ENCODE data around the gene MAP2K6. TPM values are rescaled to one million over a fixed set of nuclear protein-coding genes. Genes with fewer than 3 reads are reported as not detected.
A peak's percentile ranks its signal among the peaks of the same experiment; 100 is the strongest.

MAP2K6 gene
- total and polyA plus RNA-seq, 7 experiments from 2014 or later = 7.6 to 21.4 (median 18.3) TPM

DNA sequence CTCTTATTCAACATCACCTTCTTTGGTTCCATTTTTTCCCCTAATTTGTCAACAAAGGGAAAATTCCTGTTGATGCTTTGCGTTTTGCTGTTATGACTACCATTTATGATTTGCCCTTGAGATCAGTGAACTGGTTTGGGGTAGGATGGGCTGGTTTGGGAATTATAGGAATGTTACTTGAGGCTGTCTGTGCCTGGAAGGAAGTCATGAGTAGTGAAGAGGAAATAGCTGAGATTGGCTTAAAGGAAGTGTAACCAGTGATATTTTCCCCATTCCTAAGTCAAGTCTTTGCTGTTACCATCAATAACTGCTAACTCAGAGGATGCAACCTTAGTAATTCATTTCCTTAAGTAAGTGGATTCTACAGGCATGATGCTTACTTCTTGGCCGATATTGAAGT lies 179.2 kb downstream of the MAP2K6 start:
- DNase-seq (no peak), ATAC-seq (no peak)
- H3K27ac ChIP-seq (ENCODE audit: low read depth, low read length) = no peak overlapping the region
- H3K9me3 ChIP-seq (ENCODE audit: control insufficient read depth in 2 of 3, low read length in 3 of 3) = no peaks in the 10 kb centered on the region
- intact Hi-C loops (cut with micrococcal nuclease) = no loop called here
- Mint-ChIP-seq H3K9me3 (no peaks in the 10 kb centered on the region), H3K36me3 (no peaks in the 10 kb centered on the region), H3K4me3 (no peak overlapping the region), H3K27me3 (peaks cover 0 to 20% (median 8%) of the 10 kb centered on the region in 5 donors), H3K27ac (no peak overlapping the region), H3K4me1 (no peaks in the 10 kb centered on the region)
- ChIA-PET POLR2A (no interaction called here), CTCF (no interaction called here)
- peaks cover 0 to 3% of the 10 kb centered on the region in 2 donors for H3K27me3 ChIP-seq (ENCODE audit: control insufficient read depth in 2 of 2, insufficient read depth in 2 of 2, low read length in 2 of 2)
- no peaks in the 10 kb centered on the region for H3K4me1 ChIP-seq (ENCODE audit: control insufficient read depth in 2 of 2, insufficient read depth in 2 of 2, low read length in 2 of 2)
- H3K36me3 ChIP-seq (ENCODE audit: control insufficient read depth in 2 of 3, insufficient read depth in 3 of 3, low read length in 3 of 3) = no peaks in the 10 kb centered on the region
- no peak overlapping the region for H3K4me3 ChIP-seq (ENCODE audit: low read length)

DNA sequence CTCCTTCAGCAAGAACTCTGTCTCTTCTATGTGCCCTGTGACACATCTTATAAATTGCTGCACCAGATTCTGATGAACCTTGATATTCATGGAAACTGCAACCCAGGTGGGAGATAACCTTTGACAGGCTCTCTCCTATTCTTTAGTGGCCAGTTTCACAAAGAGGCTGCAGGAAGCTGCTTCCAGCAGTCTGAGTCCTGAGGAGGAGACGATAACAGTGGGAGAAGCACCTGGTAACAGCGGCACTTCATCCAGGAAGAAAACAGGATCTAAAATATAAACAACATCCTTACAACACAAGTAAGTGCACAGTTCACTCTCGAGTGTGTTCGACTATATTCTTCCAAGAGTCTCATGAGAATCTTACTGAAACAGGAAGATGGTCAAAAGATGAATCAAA lies 180.1 kb downstream of the MAP2K6 start:
- intact Hi-C loops (cut with micrococcal nuclease) = no loop called here
- ChIA-PET CTCF (no interaction called here), POLR2A (no interaction called here)
- Mint-ChIP-seq H3K9me3 (no peaks in the 10 kb centered on the region), H3K4me1 (no peaks in the 10 kb centered on the region), H3K27ac (no peak overlapping the region), H3K4me3 (no peak overlapping the region), H3K27me3 (peaks cover 0 to 20% (median 8%) of the 10 kb centered on the region in 5 donors), H3K36me3 (no peaks in the 10 kb centered on the region)
- no peak for ATAC-seq
- Histone ChIP-seq H3K4me1 (ENCODE audit: control insufficient read depth in 2 of 2, insufficient read depth in 2 of 2, low read length in 2 of 2) (no peaks in the 10 kb centered on the region), H3K27me3 (ENCODE audit: control insufficient read depth in 2 of 2, insufficient read depth in 2 of 2, low read length in 2 of 2) (peaks cover 0 to 3% of the 10 kb centered on the region in 2 donors), H3K9me3 (ENCODE audit: control insufficient read depth in 2 of 3, low read length in 3 of 3) (no peaks in the 10 kb centered on the region), H3K27ac (ENCODE audit: low read depth, low read length) (no peak overlapping the region), H3K4me3 (ENCODE audit: low read length) (no peak overlapping the region), H3K36me3 (ENCODE audit: control insufficient read depth in 2 of 3, insufficient read depth in 3 of 3, low read length in 3 of 3) (no peaks in the 10 kb centered on the region)
- no peak for DNase-seq

DNA sequence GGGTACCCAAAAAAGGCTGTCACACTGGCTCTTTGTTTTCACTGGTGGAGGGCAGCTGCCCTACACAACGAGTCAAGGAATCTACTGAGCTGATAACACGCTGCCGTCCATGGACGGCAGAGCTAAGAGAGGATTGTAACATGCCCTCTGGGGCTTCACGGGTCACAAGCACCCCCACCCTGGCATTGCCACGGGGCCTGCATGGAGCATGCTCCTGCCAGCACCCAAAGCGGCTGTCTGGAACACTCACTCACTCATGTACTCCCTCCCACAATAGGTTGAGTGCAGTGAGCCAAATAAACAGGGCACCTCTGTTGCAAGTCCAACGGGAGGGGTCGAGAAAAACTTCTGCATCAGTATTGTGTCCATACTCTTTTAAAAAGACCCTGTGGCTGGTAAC lies 181.6 kb downstream of the MAP2K6 start:
- Mint-ChIP-seq H3K27me3 (peaks cover 0 to 20% (median 8%) of the 10 kb centered on the region in 5 donors), H3K27ac (no peak overlapping the region), H3K9me3 (no peaks in the 10 kb centered on the region), H3K4me1 (no peaks in the 10 kb centered on the region), H3K4me3 (no peak overlapping the region), H3K36me3 (no peaks in the 10 kb centered on the region)
- ChIA-PET POLR2A (no interaction called here), CTCF (no interaction called here)
- ATAC-seq = no peak
- no peaks in the 10 kb centered on the region for H3K4me1 ChIP-seq (ENCODE audit: control insufficient read depth in 2 of 2, insufficient read depth in 2 of 2, low read length in 2 of 2)
- intact Hi-C loops (cut with micrococcal nuclease) = no loop called here
- no peak for DNase-seq
- H3K4me3 ChIP-seq (ENCODE audit: low read length) = no peak overlapping the region
- no peaks in the 10 kb centered on the region for H3K9me3 ChIP-seq (ENCODE audit: control insufficient read depth in 2 of 3, low read length in 3 of 3)
- peaks cover 0 to 3% of the 10 kb centered on the region in 2 donors for H3K27me3 ChIP-seq (ENCODE audit: control insufficient read depth in 2 of 2, insufficient read depth in 2 of 2, low read length in 2 of 2)
- H3K36me3 ChIP-seq (ENCODE audit: control insufficient read depth in 2 of 3, insufficient read depth in 3 of 3, low read length in 3 of 3) = no peaks in the 10 kb centered on the region
- no peak overlapping the region for H3K27ac ChIP-seq (ENCODE audit: low read depth, low read length)

DNA sequence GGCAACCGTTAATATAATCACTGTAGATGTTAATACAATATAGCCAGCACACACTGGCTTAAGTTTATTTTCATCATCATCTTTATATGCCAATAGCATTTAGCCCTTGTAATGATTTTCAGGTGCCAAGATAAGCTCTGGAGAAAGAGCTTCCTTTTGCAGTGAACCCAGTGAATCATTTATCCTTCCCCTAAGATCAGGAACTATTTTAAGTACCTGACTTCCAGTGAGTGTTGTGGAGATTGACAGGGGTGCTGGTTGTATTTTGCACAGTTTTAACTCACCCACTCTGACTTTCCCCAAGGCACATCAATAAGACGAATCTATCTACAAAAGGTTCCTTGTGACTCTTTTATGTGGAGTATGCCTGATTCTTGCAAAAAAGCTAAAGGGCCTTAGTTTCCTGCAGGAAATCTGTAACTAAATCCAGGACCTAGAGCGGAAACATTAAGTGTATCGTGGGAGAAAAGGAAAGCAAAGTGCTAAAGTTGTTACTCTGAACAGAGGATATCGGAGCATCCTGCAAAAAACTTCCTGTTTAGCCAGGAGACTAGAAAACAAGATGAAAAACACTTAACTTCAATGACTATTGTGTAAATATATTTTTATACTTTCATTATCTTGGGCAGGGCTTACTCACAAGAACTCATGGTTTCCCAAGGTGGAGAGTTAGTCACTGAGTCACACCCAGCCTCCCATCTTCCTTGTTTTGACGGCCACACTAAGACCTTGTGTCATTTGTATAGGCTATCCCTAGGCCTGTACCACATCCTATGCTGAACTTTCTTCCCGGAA lies 183.6 kb downstream of the MAP2K6 start:
- DNase-seq = no peak
- Histone ChIP-seq H3K4me3 (ENCODE audit: low read length) (no peak overlapping the region), H3K27ac (ENCODE audit: low read depth, low read length) (no peak overlapping the region), H3K9me3 (ENCODE audit: control insufficient read depth in 2 of 3, low read length in 3 of 3) (no peaks in the 10 kb centered on the region), H3K4me1 (ENCODE audit: control insufficient read depth in 2 of 2, insufficient read depth in 2 of 2, low read length in 2 of 2) (peaks cover 0 to 6% of the 10 kb centered on the region in 2 donors), H3K36me3 (ENCODE audit: control insufficient read depth in 2 of 3, insufficient read depth in 3 of 3, low read length in 3 of 3) (no peaks in the 10 kb centered on the region), H3K27me3 (ENCODE audit: control insufficient read depth in 2 of 2, insufficient read depth in 2 of 2, low read length in 2 of 2) (peaks cover 0 to 3% of the 10 kb centered on the region in 2 donors)
- H3K27ac Mint-ChIP-seq = no peak overlapping the region
- H3K4me1 Mint-ChIP-seq = peaks cover 5 to 10% (median 9%) of the 10 kb centered on the region in 7 donors
- H3K27me3 Mint-ChIP-seq = peaks cover 0 to 14% (median 4%) of the 10 kb centered on the region in 5 donors
- ChIA-PET POLR2A (no interaction called here), CTCF (no interaction called here)
- H3K9me3 Mint-ChIP-seq = no peaks in the 10 kb centered on the region
- intact Hi-C loops (cut with micrococcal nuclease) = no loop called here
- H3K4me3 Mint-ChIP-seq = no peak overlapping the region
- no peak for ATAC-seq
- H3K36me3 Mint-ChIP-seq = no peaks in the 10 kb centered on the region

DNA sequence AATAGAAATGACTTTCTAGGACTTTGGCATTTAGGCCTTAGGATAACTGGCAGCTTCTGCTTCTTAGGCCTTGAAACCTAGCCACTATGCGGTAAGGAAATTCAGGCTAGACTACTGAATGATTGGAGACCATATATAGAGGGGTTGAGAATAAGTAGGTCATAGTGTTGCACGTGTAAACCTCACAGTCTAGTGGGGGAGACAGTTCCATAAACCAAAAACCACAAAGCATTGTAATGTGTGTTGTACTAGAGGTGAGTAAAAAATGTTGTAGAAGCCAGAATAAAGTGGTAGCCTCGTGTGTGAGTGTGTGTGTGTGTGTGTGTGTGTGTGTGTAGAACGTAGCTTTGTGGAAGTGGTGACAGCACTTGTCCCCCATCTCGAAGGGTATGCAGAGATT lies 188.5 kb downstream of the MAP2K6 start:
- ChIA-PET CTCF (interaction anchor here (1.1 kb wide), 1 partner anchor 81 kb away, joined by 3 read pairs; no protein-coding TSS in a partner anchor), POLR2A (no interaction called here)
- ATAC-seq = peak; percentile 57

More for the DNA sequence above, 188.5 kb downstream of the MAP2K6 start:
- Histone ChIP-seq H3K27ac (ENCODE audit: low read depth, low read length) (no peak overlapping the region), H3K27me3 (ENCODE audit: control insufficient read depth in 2 of 2, insufficient read depth in 2 of 2, low read length in 2 of 2) (no peaks in the 10 kb centered on the region), H3K4me3 (ENCODE audit: low read length) (no peak overlapping the region), H3K36me3 (ENCODE audit: control insufficient read depth in 2 of 3, insufficient read depth in 3 of 3, low read length in 3 of 3) (no peaks in the 10 kb centered on the region), H3K4me1 (ENCODE audit: control insufficient read depth in 2 of 2, insufficient read depth in 2 of 2, low read length in 2 of 2) (peaks cover 0 to 6% of the 10 kb centered on the region in 2 donors), H3K9me3 (ENCODE audit: control insufficient read depth in 2 of 3, low read length in 3 of 3) (no peaks in the 10 kb centered on the region)
- H3K27me3 Mint-ChIP-seq = peaks cover 0 to 18% (median 7%) of the 10 kb centered on the region in 5 donors
- intact Hi-C loops (cut with micrococcal nuclease) = loop anchor here in 1 of 2 donors (10.0 kb wide), 1 partner anchor 952 kb away; no protein-coding TSS in a partner anchor
- no peaks in the 10 kb centered on the region for H3K9me3 Mint-ChIP-seq
- peak overlapping the region in 3 of 9 donors; percentile 8 to 33 (median 20) for H3K27ac Mint-ChIP-seq
- no peak for DNase-seq
- H3K4me3 Mint-ChIP-seq = peak overlapping the region in 1 of 10 donors; percentile 26
- H3K4me1 Mint-ChIP-seq = peaks cover 8 to 22% (median 12%) of the 10 kb centered on the region in 7 donors
- H3K36me3 Mint-ChIP-seq = peaks cover 0 to 4% (median 0%) of the 10 kb centered on the region in 5 donors

Other genes with a start within 250 kb of the MAP2K6 start
- gene ABCA10, start 185.9 kb upstream of the MAP2K6 start, total RNA-seq = 1 to 10 TPM in 3 of 5 experiments, under 1 TPM in 2; 0.80 to 3.9 (median 1.8) TPM
- not detected for gene ABCA10, start 185.9 kb upstream of the MAP2K6 start, polyA plus RNA-seq
- gene ABCA5, start 87.6 kb upstream of the MAP2K6 start, total RNA-seq = 10 to 100 TPM; 29.6 to 49.9 (median 41.3) TPM
- gene ABCA5, start 87.6 kb upstream of the MAP2K6 start, polyA plus RNA-seq = 1 to 10 TPM; 6.0 to 9.6 TPM

All from naive thymus-derived CD4-positive, alpha-beta T cell (primary cell).